HepG2 (cell line): ENCODE results near the gene C20orf144. TPM values are rescaled to one million over a fixed set of nuclear protein-coding genes. Genes with fewer than 3 reads are reported as not detected.

Experiments
- ATF3 ChIP-seq: sonication (generic); formaldehyde crosslinking; IDR thresholded peaks from 2 replicates; pipeline ENCODE4 v1.4.0; 2020; ENCODE audit warnings: missing genetic modification reagents
- CEBPB ChIP-seq: IDR thresholded peaks from 2 replicates; pipeline ENCODE4 v1.6.1; 2011; ENCODE audit warnings: low read depth, low read length, improper control_type of control experiment, borderline replicate concordance
- HDAC1 ChIP-seq: sonication (generic); formaldehyde crosslinking; IDR thresholded peaks from 2 replicates; pipeline ENCODE4 v1.5.1; 2020; ENCODE audit warnings: mild to moderate bottlenecking, missing genetic modification reagents
- HNF1B ChIP-seq: sonication (generic); formaldehyde crosslinking; IDR thresholded peaks from 2 replicates; pipeline ENCODE4 v1.5.1; 2020; ENCODE audit warnings: mild to moderate bottlenecking, moderate library complexity, missing genetic modification reagents
- NFE2L1 ChIP-seq: sonication (generic); formaldehyde crosslinking; IDR thresholded peaks from 2 replicates; pipeline ENCODE4 v1.4.0; 2020; ENCODE audit warnings: missing genetic modification reagents, mild to moderate bottlenecking, borderline replicate concordance
- ZEB1 ChIP-seq: IDR thresholded peaks from 2 replicates; pipeline ENCODE4 v1.6.1; 2012; ENCODE audit warnings: mild to moderate bottlenecking, low read depth, inconsistent platforms; ENCODE audit not compliant: insufficient replicate concordance
- ZNF143 ChIP-seq: sonication (generic); formaldehyde crosslinking; IDR thresholded peaks from 2 replicates; pipeline ENCODE4 v1.4.0; 2020; ENCODE audit warnings: missing genetic modification reagents
- polyA plus RNA-seq, 8 experiments: library from polyadenylated mRNA; depleted of rRNA in 3 of 8; stranded (reverse) in 7 of 8; unstranded in 1 of 8; fragments of >200 nt; fragmentation: Illumina TruSeq in 4 of 8; extraction: Trizol in 4 of 8; gene quantifications; 2 replicates each; pipeline versions ENCODE4 v1.2.1 to v1.2.3, GENCODE V29; 2011 to 2016; ENCODE audit warnings: low read depth in 4 of 8, missing spikeins in 1 of 8, mixed read lengths in 1 of 8; ENCODE audit not compliant: insufficient read depth in 1 of 8
- total RNA-seq, 5 experiments: library from RNA; depleted of rRNA; stranded (reverse); fragments of >200 nt; fragmentation: Illumina TruSeq; extraction: Trizol; gene quantifications; 2 replicates each; pipeline ENCODE4 v1.2.3, GENCODE V29; 2016; ENCODE audit warnings: low read depth in 1 of 5
- TF ChIP-seq, protein P1 (sequence below): sonication (generic); formaldehyde crosslinking; IDR thresholded peaks from 2 replicates; pipeline ENCODE4 v1.4.0; 2020; ENCODE audit warnings: mild to moderate bottlenecking, missing genetic modification reagents
- TF ChIP-seq, protein P2 (sequence below), 2 experiments: fragments of 450-650 bp in 1 of 2; sonication (generic) in 1 of 2; formaldehyde crosslinking in 1 of 2; IDR thresholded peaks; 2 replicates each; pipeline versions ENCODE4 v1.6.1 to v1.8.0; 2016 to 2022; ENCODE audit warnings: antibody characterized with exemption in 1 of 2, mild to moderate bottlenecking in 1 of 2, missing genetic modification reagents in 1 of 2
- TF ChIP-seq, protein P3 (sequence below): sonication (generic); formaldehyde crosslinking; IDR thresholded peaks from 2 replicates; pipeline ENCODE4 v1.4.0; 2020; ENCODE audit warnings: mild to moderate bottlenecking, missing genetic modification reagents

Gene C20orf144
- total and polyA plus RNA-seq, 2 of the 13 experiments (the other 11 are each of a cell fraction or from before 2014, with no cell fraction given) = 0.09 to 0.16 TPM

DNA sequence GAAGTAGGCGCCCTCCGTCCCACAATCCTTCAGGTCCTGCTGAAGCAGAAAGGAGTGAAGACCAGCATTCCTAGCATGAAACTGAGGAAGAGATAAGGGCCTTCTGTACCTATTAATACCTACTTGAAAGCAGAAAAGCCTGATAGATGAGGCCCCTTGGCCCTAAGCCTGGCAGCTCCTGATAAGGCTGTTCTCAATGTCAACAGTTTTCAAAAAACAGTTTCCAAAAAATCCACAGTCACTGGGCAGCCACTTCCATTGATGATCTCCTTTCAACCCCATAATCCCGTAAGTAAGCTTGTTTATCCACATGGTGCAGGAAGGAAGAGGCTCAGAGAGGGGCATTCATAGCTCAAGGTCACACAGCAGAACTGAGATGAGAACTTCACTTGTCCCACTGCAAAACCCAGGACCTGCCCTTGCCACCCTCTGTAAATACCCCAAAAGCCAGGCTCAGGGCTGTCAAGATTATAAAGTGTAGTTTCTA lies 26.9 kb downstream of the C20orf144 start (continued):
- TF ChIP-seq, protein P1, sequence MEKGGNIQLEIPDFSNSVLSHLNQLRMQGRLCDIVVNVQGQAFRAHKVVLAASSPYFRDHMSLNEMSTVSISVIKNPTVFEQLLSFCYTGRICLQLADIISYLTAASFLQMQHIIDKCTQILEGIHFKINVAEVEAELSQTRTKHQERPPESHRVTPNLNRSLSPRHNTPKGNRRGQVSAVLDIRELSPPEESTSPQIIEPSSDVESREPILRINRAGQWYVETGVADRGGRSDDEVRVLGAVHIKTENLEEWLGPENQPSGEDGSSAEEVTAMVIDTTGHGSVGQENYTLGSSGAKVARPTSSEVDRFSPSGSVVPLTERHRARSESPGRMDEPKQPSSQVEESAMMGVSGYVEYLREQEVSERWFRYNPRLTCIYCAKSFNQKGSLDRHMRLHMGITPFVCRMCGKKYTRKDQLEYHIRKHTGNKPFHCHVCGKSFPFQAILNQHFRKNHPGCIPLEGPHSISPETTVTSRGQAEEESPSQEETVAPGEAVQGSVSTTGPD (CRISPR knock-in tag) = no peak
- TF ChIP-seq HDAC1 (CRISPR knock-in tag) (peak; percentile 72; the same call in 1 of the 2 replicates), CEBPB (no peak), ZEB1 (no peak), ZNF143 (CRISPR knock-in tag) (peak; percentile 76), ATF3 (CRISPR knock-in tag) (no peak), NFE2L1 (no peak), HNF1B (CRISPR knock-in tag) (no peak)
- TF ChIP-seq, protein P2, sequence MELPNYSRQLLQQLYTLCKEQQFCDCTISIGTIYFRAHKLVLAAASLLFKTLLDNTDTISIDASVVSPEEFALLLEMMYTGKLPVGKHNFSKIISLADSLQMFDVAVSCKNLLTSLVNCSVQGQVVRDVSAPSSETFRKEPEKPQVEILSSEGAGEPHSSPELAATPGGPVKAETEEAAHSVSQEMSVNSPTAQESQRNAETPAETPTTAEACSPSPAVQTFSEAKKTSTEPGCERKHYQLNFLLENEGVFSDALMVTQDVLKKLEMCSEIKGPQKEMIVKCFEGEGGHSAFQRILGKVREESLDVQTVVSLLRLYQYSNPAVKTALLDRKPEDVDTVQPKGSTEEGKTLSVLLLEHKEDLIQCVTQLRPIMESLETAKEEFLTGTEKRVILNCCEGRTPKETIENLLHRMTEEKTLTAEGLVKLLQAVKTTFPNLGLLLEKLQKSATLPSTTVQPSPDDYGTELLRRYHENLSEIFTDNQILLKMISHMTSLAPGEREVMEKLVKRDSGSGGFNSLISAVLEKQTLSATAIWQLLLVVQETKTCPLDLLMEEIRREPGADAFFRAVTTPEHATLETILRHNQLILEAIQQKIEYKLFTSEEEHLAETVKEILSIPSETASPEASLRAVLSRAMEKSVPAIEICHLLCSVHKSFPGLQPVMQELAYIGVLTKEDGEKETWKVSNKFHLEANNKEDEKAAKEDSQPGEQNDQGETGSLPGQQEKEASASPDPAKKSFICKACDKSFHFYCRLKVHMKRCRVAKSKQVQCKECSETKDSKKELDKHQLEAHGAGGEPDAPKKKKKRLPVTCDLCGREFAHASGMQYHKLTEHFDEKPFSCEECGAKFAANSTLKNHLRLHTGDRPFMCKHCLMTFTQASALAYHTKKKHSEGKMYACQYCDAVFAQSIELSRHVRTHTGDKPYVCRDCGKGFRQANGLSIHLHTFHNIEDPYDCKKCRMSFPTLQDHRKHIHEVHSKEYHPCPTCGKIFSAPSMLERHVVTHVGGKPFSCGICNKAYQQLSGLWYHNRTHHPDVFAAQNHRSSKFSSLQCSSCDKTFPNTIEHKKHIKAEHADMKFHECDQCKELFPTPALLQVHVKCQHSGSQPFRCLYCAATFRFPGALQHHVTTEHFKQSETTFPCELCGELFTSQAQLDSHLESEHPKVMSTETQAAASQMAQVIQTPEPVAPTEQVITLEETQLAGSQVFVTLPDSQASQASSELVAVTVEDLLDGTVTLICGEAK (IDR thresholded peaks at IDR 0.05) = no peak
- TF ChIP-seq, protein P2 (CRISPR knock-in tag; IDR thresholded peaks at IDR 0.05) = no peak
- TF ChIP-seq, protein P3, sequence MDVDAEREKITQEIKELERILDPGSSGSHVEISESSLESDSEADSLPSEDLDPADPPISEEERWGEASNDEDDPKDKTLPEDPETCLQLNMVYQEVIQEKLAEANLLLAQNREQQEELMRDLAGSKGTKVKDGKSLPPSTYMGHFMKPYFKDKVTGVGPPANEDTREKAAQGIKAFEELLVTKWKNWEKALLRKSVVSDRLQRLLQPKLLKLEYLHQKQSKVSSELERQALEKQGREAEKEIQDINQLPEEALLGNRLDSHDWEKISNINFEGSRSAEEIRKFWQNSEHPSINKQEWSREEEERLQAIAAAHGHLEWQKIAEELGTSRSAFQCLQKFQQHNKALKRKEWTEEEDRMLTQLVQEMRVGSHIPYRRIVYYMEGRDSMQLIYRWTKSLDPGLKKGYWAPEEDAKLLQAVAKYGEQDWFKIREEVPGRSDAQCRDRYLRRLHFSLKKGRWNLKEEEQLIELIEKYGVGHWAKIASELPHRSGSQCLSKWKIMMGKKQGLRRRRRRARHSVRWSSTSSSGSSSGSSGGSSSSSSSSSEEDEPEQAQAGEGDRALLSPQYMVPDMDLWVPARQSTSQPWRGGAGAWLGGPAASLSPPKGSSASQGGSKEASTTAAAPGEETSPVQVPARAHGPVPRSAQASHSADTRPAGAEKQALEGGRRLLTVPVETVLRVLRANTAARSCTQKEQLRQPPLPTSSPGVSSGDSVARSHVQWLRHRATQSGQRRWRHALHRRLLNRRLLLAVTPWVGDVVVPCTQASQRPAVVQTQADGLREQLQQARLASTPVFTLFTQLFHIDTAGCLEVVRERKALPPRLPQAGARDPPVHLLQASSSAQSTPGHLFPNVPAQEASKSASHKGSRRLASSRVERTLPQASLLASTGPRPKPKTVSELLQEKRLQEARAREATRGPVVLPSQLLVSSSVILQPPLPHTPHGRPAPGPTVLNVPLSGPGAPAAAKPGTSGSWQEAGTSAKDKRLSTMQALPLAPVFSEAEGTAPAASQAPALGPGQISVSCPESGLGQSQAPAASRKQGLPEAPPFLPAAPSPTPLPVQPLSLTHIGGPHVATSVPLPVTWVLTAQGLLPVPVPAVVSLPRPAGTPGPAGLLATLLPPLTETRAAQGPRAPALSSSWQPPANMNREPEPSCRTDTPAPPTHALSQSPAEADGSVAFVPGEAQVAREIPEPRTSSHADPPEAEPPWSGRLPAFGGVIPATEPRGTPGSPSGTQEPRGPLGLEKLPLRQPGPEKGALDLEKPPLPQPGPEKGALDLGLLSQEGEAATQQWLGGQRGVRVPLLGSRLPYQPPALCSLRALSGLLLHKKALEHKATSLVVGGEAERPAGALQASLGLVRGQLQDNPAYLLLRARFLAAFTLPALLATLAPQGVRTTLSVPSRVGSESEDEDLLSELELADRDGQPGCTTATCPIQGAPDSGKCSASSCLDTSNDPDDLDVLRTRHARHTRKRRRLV (CRISPR knock-in tag) = no peak
